ENCODE measurements around the gene SLC12A4. TPM values are rescaled to one million over a fixed set of nuclear protein-coding genes. Genes with fewer than 3 reads are reported as not detected.
A peak's percentile ranks its signal among the peaks of the same experiment; 100 is the strongest.

Gene SLC12A4
- total and polyA plus RNA-seq, 2 of the 13 experiments (the other 11 are each of a cell fraction or from before 2014, with no cell fraction given), result 65.1 to 84.3 TPM

- TF ChIP-seq HIVEP1 (CRISPR knock-in tag; IDR thresholded peaks at IDR 0.05) (peak; percentile 85), ZNF326 (CRISPR knock-in tag; IDR thresholded peaks at IDR 0.05; ENCODE audit: borderline replicate concordance) (peak; percentile 75; the same call in 1 of the 2 replicates), SIX1 (CRISPR knock-in tag; IDR thresholded peaks at IDR 0.05; ENCODE audit: borderline replicate concordance) (no peak), TCF7L2 (IDR thresholded peaks at IDR 0.05; ENCODE audit: low read depth, low read length) (no peak), SRSF9 (IDR thresholded peaks at IDR 0.05; ENCODE audit: borderline replicate concordance, insufficient read depth, low read depth, low read length, poor library complexity, severe bottlenecking) (no peak), HDAC1 (CRISPR knock-in tag; IDR thresholded peaks at IDR 0.05) (peak; percentile 76), NR1H2 (CRISPR knock-in tag; IDR thresholded peaks at IDR 0.05; ENCODE audit: borderline replicate concordance, low read depth) (peak; percentile 88; the same call in 1 of the 2 replicates), GPBP1L1 (CRISPR knock-in tag; IDR thresholded peaks at IDR 0.05) (no peak), BHLHE40 (IDR thresholded peaks at IDR 0.05; ENCODE audit: low read length) (no peak; the same call in 1 of the 2 replicates), ZNF530 (CRISPR knock-in tag; IDR thresholded peaks at IDR 0.05; ENCODE audit: low read depth) (no peak), GABPA (IDR thresholded peaks at IDR 0.05; ENCODE audit: low read depth, low read length) (no peak), GABPA (CRISPR knock-in tag; IDR thresholded peaks at IDR 0.05; ENCODE audit: low read depth) (peak; percentile 97), POLR2AphosphoS5 (IDR thresholded peaks at IDR 0.05; ENCODE audit: low read depth, low read length) (peak; percentile 90), TAF15 (IDR thresholded peaks at IDR 0.05; ENCODE audit: low read depth, low read length, poor library complexity, severe bottlenecking) (peak; percentile 90), SALL1 (CRISPR knock-in tag; IDR thresholded peaks at IDR 0.05) (peak; percentile 93), ZNF451 (CRISPR knock-in tag; IDR thresholded peaks at IDR 0.05) (peak; percentile 94; the same call in 1 of the 2 replicates), ZNF180 (CRISPR knock-in tag; IDR thresholded peaks at IDR 0.05; ENCODE audit: borderline replicate concordance, low read depth) (0 out of 2 replicates have a peak, but pooled peaks have one; percentile 87), ZNF431 (CRISPR knock-in tag; IDR thresholded peaks at IDR 0.05; ENCODE audit: borderline replicate concordance, low read depth) (peak; percentile 91), ZNF740 (CRISPR knock-in tag; IDR thresholded peaks at IDR 0.05) (0 out of 2 replicates have a peak, but pooled peaks have one; percentile 15), ISX (CRISPR knock-in tag; conservative IDR thresholded peaks at IDR 0.05) (no peak; the same call in 1 of the 2 replicates), HDAC2 (CRISPR knock-in tag; IDR thresholded peaks at IDR 0.05) (0 out of 2 replicates have a peak, but pooled peaks have one; percentile 47), HOXA9 (CRISPR knock-in tag; IDR thresholded peaks at IDR 0.05; ENCODE audit: borderline replicate concordance) (no peak; the same call in 1 of the 2 replicates), BCL3 (CRISPR knock-in tag; IDR thresholded peaks at IDR 0.05) (peak; percentile 93), ZFX (CRISPR knock-in tag; IDR thresholded peaks at IDR 0.05; ENCODE audit: low read depth) (peak; percentile 91), ETV6 (CRISPR knock-in tag; conservative IDR thresholded peaks at IDR 0.05) (0 out of 2 replicates have a peak, but pooled peaks have one; percentile 35), ZMAT5 (CRISPR knock-in tag; IDR thresholded peaks at IDR 0.05; ENCODE audit: borderline replicate concordance, low read depth) (no peak; the same call in 1 of the 2 replicates), ZNF607 (CRISPR knock-in tag; IDR thresholded peaks at IDR 0.05; ENCODE audit: borderline replicate concordance) (peak; percentile 92), SP140L (CRISPR knock-in tag; IDR thresholded peaks at IDR 0.05; ENCODE audit: borderline replicate concordance) (0 out of 2 replicates have a peak, but pooled peaks have one; percentile 45)
Measured at GRCh38 chr16:67935402-67936123, 32.9 kb downstream of the SLC12A4 start (continued).
